ENCODE data around the gene PTPN4. TPM values are rescaled to one million over a fixed set of nuclear protein-coding genes. Genes with fewer than 3 reads are reported as not detected.

Gene PTPN4
- total and polyA plus RNA-seq, 2 donors (not counting 1 experiment from before 2014, with no cell fraction given), result 5.3 to 22.3 TPM

GRCh38 chr2:119790466-119790865 is 30.7 kb downstream of the PTPN4 start:
- no peak overlapping the region for H3K9ac ChIP-seq (ENCODE audit: insufficient read depth, low read length)
- no peak overlapping the region for H3K4me3 ChIP-seq (replicated peaks in 1 of 4; ENCODE audit: control extremely low read depth in 1 of 4, insufficient read depth in 1 of 4, low read depth in 3 of 4, low read length in 4 of 4)
- H3K4me1 ChIP-seq (ENCODE audit: control insufficient read depth, extremely low read depth, insufficient read depth, low read length), result no peaks in the 10 kb centered on the region
- no peak overlapping the region for H3K27ac ChIP-seq (ENCODE audit: insufficient read depth, low read length)
- no peaks in the 10 kb centered on the region for H3K27me3 ChIP-seq (ENCODE audit: control insufficient read depth, insufficient read depth, low read length)
- TF ChIP-seq EZH2 (IDR thresholded peaks at IDR 0.05; ENCODE audit: low read length, missing control alignments), result no peak
- no peak for TF ChIP-seq CTCF (conservative IDR thresholded peaks at IDR 0.05 in 1 of 2, IDR thresholded peaks at IDR 0.05 in 1 of 2; ENCODE audit: low read depth in 1 of 2, low read length in 2 of 2)
- no peak for DNase-seq (ENCODE audit: low read depth in 2 of 2)
- no peaks in the 10 kb centered on the region for H4K20me1 ChIP-seq (ENCODE audit: control insufficient read depth, extremely low read depth, insufficient read depth, low read length)
- no peaks in the 10 kb centered on the region for H3K79me2 ChIP-seq (ENCODE audit: control insufficient read depth, insufficient read depth, low read length)
- no peak overlapping the region for H3K4me2 ChIP-seq (ENCODE audit: extremely low read depth, insufficient read depth, low read length)
- H3K36me3 ChIP-seq (ENCODE audit: control insufficient read depth, insufficient read depth, low read length), result no peaks in the 10 kb centered on the region
- no peak overlapping the region for H2AFZ ChIP-seq (ENCODE audit: low read length)
- H3K9me3 ChIP-seq (ENCODE audit: control insufficient read depth, insufficient read depth, low read depth, low read length), result no peaks in the 10 kb centered on the region

GRCh38 chr2:119792907-119793312 is 33.2 kb downstream of the PTPN4 start:
- Histone ChIP-seq H3K27me3 (ENCODE audit: control insufficient read depth, insufficient read depth, low read length) (no peaks in the 10 kb centered on the region), H3K9me3 (ENCODE audit: control insufficient read depth, insufficient read depth, low read depth, low read length) (no peaks in the 10 kb centered on the region), H3K36me3 (ENCODE audit: control insufficient read depth, insufficient read depth, low read length) (no peaks in the 10 kb centered on the region), H3K4me1 (ENCODE audit: control insufficient read depth, extremely low read depth, insufficient read depth, low read length) (no peaks in the 10 kb centered on the region), H3K4me2 (ENCODE audit: extremely low read depth, insufficient read depth, low read length) (no peak overlapping the region), H3K4me3 (replicated peaks in 1 of 4; ENCODE audit: control extremely low read depth in 1 of 4, insufficient read depth in 1 of 4, low read depth in 3 of 4, low read length in 4 of 4) (no peak overlapping the region), H2AFZ (ENCODE audit: low read length) (no peak overlapping the region), H3K79me2 (ENCODE audit: control insufficient read depth, insufficient read depth, low read length) (no peaks in the 10 kb centered on the region), H3K9ac (ENCODE audit: insufficient read depth, low read length) (no peak overlapping the region), H4K20me1 (ENCODE audit: control insufficient read depth, extremely low read depth, insufficient read depth, low read length) (no peaks in the 10 kb centered on the region), H3K27ac (ENCODE audit: insufficient read depth, low read length) (no peak overlapping the region)
- DNase-seq (ENCODE audit: low read depth in 2 of 2), result no peak
- no peak for TF ChIP-seq CTCF (conservative IDR thresholded peaks at IDR 0.05 in 1 of 2, IDR thresholded peaks at IDR 0.05 in 1 of 2; ENCODE audit: low read depth in 1 of 2, low read length in 2 of 2)
- TF ChIP-seq EZH2 (IDR thresholded peaks at IDR 0.05; ENCODE audit: low read length, missing control alignments), result no peak

GRCh38 chr2:119794237-119794636 is 34.5 kb downstream of the PTPN4 start:
- Histone ChIP-seq H3K4me2 (ENCODE audit: extremely low read depth, insufficient read depth, low read length) (no peak overlapping the region), H3K27me3 (ENCODE audit: control insufficient read depth, insufficient read depth, low read length) (no peaks in the 10 kb centered on the region), H4K20me1 (ENCODE audit: control insufficient read depth, extremely low read depth, insufficient read depth, low read length) (no peaks in the 10 kb centered on the region), H3K36me3 (ENCODE audit: control insufficient read depth, insufficient read depth, low read length) (no peaks in the 10 kb centered on the region), H2AFZ (ENCODE audit: low read length) (no peak overlapping the region), H3K4me3 (replicated peaks in 1 of 4; ENCODE audit: control extremely low read depth in 1 of 4, insufficient read depth in 1 of 4, low read depth in 3 of 4, low read length in 4 of 4) (no peak overlapping the region), H3K9ac (ENCODE audit: insufficient read depth, low read length) (no peak overlapping the region), H3K27ac (ENCODE audit: insufficient read depth, low read length) (no peak overlapping the region), H3K9me3 (ENCODE audit: control insufficient read depth, insufficient read depth, low read depth, low read length) (no peaks in the 10 kb centered on the region), H3K4me1 (ENCODE audit: control insufficient read depth, extremely low read depth, insufficient read depth, low read length) (no peaks in the 10 kb centered on the region), H3K79me2 (ENCODE audit: control insufficient read depth, insufficient read depth, low read length) (no peaks in the 10 kb centered on the region)
- DNase-seq (ENCODE audit: low read depth in 2 of 2), result no peak
- TF ChIP-seq EZH2 (IDR thresholded peaks at IDR 0.05; ENCODE audit: low read length, missing control alignments) (no peak), CTCF (conservative IDR thresholded peaks at IDR 0.05 in 1 of 2, IDR thresholded peaks at IDR 0.05 in 1 of 2; ENCODE audit: low read depth in 1 of 2, low read length in 2 of 2) (no peak)
